Measurements from ENCODE around the gene FLRT2.

The FLRT2 gene

DNA sequence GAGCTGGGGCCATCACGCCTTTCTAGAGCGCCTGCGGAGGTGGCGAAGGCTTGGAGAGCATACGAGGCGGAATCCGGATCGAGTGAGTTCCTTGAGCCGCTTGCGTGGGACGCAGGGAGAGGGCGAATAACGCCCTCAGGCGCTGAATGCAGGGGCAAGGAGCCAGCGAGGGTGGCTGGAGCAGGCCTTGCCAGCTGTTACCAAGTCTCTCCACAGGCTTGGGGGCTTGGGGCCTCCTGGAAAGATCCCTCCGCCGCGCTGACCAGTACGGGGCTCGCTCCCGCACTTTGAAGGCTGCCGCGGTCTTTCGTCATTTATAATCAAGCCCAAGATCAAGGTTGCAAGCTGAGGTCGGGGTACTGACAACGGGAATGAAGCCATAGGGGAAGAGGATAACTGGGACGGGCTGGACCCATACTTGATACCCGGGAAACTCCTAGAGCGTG, 1.2 kb downstream of the FLRT2 start:
- no peak for DNase-seq

DNA sequence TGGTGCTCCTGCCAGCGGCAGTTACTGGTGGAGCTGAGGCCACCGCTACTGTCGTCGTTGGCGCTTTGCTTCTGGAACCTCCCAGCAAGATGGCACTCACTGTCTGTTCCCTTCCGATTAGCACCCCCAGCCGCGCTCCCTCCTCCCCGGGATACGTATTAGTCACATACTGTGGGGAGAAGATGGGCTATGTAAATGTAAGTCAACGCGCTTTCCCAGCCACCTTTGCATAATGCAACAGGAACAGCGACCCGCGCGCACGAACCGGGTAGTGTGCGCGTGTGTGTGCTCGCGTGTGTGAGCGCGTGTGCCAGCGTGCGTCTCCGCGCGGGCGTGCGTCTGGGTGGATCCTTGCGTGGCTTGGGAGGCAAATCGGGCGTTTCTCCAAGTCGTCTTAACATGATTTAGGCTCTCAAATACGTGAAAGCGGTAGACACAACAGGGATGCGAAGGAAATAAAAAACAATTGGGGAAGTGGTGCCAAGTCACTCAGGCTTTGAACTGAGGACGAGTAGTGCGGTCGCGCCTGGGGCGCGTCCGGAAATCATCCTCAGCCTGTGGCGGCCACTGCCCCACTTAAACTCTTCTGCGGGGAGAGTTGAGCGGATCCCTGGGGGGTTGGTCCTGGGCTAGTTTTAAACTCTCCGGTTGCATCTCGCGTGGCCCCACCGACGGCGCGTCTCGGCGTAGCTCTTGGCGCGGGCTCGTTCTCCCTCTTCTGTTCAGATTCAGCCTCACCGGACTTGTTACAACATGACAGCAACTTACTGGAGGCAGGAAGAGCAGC, 1.8 kb downstream of the FLRT2 start:
- no peak for DNase-seq

DNA sequence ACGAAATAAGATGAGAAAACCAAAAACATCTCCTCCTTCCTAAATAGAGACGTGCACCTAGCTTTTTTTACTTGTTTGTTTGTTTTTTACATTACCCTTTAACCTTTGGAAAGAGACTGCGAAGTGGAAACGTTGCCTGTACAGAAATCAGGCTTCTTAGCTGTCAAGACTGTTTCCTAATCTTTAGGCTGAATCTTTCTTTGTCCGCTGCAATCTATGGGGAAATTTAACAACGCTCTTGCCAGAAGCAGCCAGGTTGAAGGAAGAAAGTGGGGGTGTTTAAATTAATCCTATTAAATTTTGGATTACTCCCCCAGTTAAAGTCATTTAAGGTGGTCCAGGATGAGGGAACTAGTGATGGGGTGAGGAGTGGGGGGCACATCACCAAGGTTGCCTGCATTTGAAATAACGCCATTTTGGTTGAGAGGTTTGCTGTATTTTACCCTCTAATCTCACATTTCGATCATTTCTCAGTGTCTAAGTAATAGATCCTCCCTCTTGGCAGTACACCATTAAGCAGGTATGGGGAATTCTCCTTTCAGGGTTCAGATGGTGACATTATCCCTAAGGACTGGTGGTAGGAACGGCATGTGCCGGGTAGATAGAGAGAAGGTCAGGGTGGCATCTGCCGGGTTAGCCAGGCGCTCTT, 2.6 kb downstream of the FLRT2 start:
- no peak for DNase-seq

GRCh38 chr14:85533023-85533860, 3.3 kb downstream of the FLRT2 start:
- DNase-seq, result no peak

- no peak for DNase-seq
These were observed 3.9 kb downstream of the FLRT2 start for GRCh38 chr14:85533861-85534291.

- no peak for DNase-seq
These were observed 4.7 kb downstream of the FLRT2 start for GRCh38 chr14:85534458-85535293.

GRCh38 chr14:85535321-85535720, 5.4 kb downstream of the FLRT2 start:
- DNase-seq, result no peak

DNA sequence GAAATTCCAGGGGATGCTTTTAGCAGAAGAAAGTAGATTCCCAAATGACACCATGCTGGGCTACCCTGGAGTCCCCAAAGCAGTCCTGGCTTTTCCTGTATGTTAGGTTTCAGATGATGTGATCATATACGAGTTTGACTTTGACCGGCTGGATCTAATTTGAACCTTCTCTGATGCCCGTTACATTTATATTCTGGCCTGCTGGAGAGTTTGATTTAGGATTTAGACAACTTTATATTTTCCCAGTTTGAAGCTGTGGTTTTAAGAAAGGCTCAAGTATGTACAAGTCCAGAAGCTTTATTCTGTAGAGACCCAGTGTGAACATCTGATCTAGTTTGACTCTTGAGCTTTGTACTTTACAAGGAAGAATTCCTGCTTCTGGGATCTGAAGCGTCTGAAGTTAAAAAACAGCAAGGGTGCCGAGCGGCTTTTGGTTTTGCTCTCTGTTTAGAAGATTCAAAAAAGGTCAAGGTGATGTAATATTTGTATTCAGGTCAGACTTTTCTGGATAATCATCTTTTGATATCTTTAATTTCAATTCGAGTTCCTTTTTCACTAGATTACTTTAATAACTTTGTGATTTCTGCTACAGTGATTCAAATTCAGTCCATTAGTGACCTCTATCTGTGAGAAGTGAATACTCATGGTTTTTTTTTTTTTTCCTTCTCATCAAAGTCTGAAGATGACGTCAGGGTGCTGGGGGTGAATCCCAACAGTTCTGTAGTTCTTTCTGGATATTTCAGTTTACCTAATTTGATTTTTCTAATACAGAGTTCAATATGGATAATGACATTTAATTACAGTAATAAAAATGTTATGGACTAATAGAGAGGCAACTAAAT, 6.3 kb downstream of the FLRT2 start:
- DNase-seq, result no peak

- DNase-seq, result no peak
These were observed 6.9 kb downstream of the FLRT2 start for GRCh38 chr14:85536833-85537190.

- DNase-seq, result no peak
These were observed 7.6 kb downstream of the FLRT2 start for GRCh38 chr14:85537526-85537925.

GRCh38 chr14:85538636-85539035, 8.7 kb downstream of the FLRT2 start:
- DNase-seq, result no peak

DNA sequence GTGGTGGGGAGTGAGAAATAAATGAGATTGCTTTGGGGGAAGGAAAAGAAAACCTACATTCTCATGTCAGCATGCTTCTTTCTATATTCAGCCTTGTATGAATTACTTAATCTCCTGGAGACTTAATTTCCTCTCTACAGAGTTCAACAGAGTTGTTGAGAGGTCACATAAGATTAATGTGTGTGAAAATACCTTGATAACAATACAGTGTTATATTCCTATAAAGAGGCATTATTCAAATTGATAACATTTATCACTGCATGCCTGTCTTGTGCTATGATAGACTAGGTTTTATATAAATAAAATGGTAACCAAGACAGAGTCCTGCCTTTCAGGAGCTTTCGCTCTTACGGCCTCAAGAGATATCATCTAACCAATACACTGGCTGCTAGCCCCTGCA, 9.6 kb downstream of the FLRT2 start:
- no peak for DNase-seq

- no peak for DNase-seq
These were observed 12.7 kb downstream of the FLRT2 start for GRCh38 chr14:85542623-85543022.

DNA sequence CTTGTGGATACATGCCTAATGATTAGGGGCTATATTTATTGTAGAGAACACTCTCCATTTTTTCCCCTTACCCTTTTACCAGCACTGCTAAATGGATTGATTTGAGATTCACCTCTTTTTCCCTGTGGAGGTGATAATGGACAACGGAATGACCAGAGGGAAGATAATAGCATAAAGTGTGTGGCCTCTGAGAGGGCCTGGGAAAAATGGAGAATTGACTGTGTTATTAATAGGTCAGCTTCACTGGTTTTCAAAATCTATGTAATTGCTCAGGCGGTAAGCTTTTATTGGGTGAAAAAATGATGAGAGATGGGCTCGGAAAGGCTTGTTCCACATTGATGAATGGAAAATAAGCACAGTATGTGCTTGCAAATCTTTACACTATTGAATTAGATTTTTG, 15.8 kb downstream of the FLRT2 start:
- DNase-seq, result no peak

DNA sequence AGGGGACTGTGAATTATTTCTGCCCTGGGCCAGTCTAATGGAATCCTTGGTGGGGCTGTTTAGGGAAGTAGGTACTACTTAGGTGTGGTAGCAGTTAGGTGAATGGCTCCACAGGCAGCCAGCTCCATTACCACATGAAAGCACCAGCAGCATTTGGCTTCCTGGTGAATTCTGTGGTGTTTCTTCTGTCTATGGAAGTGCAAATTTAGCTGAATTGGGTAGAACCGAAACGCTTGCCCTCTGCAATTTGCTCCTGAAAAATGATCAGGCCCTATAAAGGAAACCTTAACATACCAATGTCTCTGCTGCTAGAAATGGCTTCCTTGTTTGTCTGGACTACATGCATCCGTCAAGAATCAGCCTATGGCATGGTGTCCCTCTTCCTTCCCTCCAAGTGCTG, 16.4 kb downstream of the FLRT2 start:
- no peak for DNase-seq

- no peak for DNase-seq
These were observed 19.8 kb downstream of the FLRT2 start for GRCh38 chr14:85549697-85550096.

DNA sequence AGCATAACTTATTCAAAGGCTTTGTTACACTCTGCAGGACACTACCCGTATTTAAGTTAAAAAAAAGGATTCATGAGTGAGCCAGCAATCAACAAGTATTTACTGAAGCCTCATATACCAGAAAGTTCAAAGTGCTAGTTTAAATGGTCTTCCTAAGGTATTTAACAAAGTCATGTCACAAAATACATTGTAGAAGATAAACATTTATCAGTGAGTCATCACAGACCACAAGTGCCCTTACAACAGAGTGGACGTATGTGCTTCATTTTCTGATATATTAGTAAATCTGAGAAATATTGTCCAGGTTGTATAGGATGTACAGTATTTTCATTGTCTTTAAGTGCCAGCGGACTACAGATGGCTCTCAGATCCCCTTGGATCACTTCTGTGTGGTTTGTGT, 24.2 kb downstream of the FLRT2 start:
- DNase-seq, result no peak

- no peak for DNase-seq
These were observed 26.3 kb downstream of the FLRT2 start for GRCh38 chr14:85556267-85556666.

GRCh38 chr14:85558505-85558904, 28.6 kb downstream of the FLRT2 start:
- DNase-seq, result no peak

GRCh38 chr14:85562630-85563029, 32.7 kb downstream of the FLRT2 start:
- no peak for DNase-seq

- no peak for DNase-seq
These were observed 35.0 kb downstream of the FLRT2 start for GRCh38 chr14:85564841-85565527.

All from CD4-positive, alpha-beta T cell treated with Interleukin-15 for 1 hour (primary cell).